Heart right ventricle (tissue), 16 donors: Measurements from ENCODE around the gene NUBPL. TPM values are rescaled to one million over a fixed set of nuclear protein-coding genes. Genes with fewer than 3 reads are reported as not detected.

Experiments
- ATAC-seq, 8 donors: fragments of 200-7000 bp; cut with Tn5 transposase; one replicate each; pipeline ENCODE4 v1.9.1; 2020; ENCODE audit warnings: mild to moderate bottlenecking in 8 of 8, moderate library complexity in 8 of 8, moderate number of reproducible peaks in 1 of 8
- DNase-seq, 2 donors: peaks; one replicate each; pipeline ENCODE4 v3.0.0-alpha.2; 2020
- H3K27ac ChIP-seq, 10 donors: fragments of 200-600 bp; sonication (generic) in 2 of 10; one replicate each; pipeline versions ENCODE4 v1.5.0 to v1.8.0; 2020 to 2022; ENCODE audit warnings: mild to moderate bottlenecking in 3 of 10
- H3K27me3 ChIP-seq, 7 donors: fragments of 200-600 bp; one replicate each; pipeline ENCODE4 v1.8.0; 2021 to 2022; ENCODE audit warnings: mild to moderate bottlenecking in 2 of 7
- H3K36me3 ChIP-seq, 9 donors: fragments of 200-600 bp; sonication (generic) in 1 of 9; one replicate each; pipeline versions ENCODE4 v1.5.0 to v1.8.0; 2020 to 2022; ENCODE audit warnings: mild to moderate bottlenecking in 2 of 9
- H3K4me1 ChIP-seq, 9 donors: fragments of 200-600 bp; sonication (generic) in 1 of 9; one replicate each; pipeline versions ENCODE4 v1.5.0 to v1.8.0; 2020 to 2022; ENCODE audit warnings: mild to moderate bottlenecking in 4 of 9
- H3K4me3 ChIP-seq, 10 donors: fragments of 200-600 bp; sonication (generic) in 2 of 10; one replicate each; pipeline versions ENCODE4 v1.5.0 to v1.8.0; 2020 to 2022; ENCODE audit warnings: mild to moderate bottlenecking in 7 of 10, moderate library complexity in 2 of 10
- H3K9me3 ChIP-seq, 11 donors: fragments of 200-600 bp in 10 of 11; sonication (generic) in 2 of 11; one replicate each; pipeline versions ENCODE4 v1.5.0 to v1.8.0; 2013 to 2022; ENCODE audit warnings: mild to moderate bottlenecking in 2 of 11, control low read depth in 1 of 11, moderate library complexity in 1 of 11
- CTCF ChIP-seq, 9 donors: fragments of 200-600 bp; sonication (generic) in 2 of 9; IDR thresholded peaks; one replicate each; pipeline versions ENCODE4 v1.5.0 to v1.8.0; 2021 to 2022; ENCODE audit warnings: antibody characterized with exemption in 9 of 9, mild to moderate bottlenecking in 5 of 9, moderate library complexity in 1 of 9
- WGBS, 2 donors: extraction: QIAGEN DNeasy Blood & Tissue Kit; methylation state at CpG; one replicate each; pipeline ENCODE4 v1.1.7; 2013; ENCODE audit warnings: inconsistent platforms in 1 of 2; 5-methylcytosine and 5-hydroxymethylcytosine counted together
- intact Hi-C, 10 donors: fragments of 100-400 bp; cut with DNase I; formaldehyde crosslinking; loops; one replicate each; pipeline versions ENCODE4 v1.11.1 to v1.14.2; 2022
- polyA plus RNA-seq, 2 donors: library from polyadenylated mRNA; stranded (reverse); fragments of 200-250 nt; gene quantifications; one replicate each; pipeline ENCODE4 v1.2.3, GENCODE V29; 2013
- total RNA-seq, 10 donors: library from RNA; stranded (reverse); fragmentation: NEBNext Ultra II Directional in 3 of 10; extraction: Animal tissue kit (Norgen Biotek cat#: 25700) in 3 of 10; gene quantifications; one replicate each; pipeline versions ENCODE4 v1.2.1 to v1.2.4, GENCODE V29; 2021 to 2023
- donor health status: Arrhythmogenic right ventricular cardiomyopathy.
- donor health status: ischemic (EF 13 %, LVEDD 7.1; RV severe dilation, severe dysfunction).
- donor health status: healthy with polysubstance abuse.
- donor health status: DM: no; HTN: yes; CAD: no.
- donor health status: DM: no; HTN: no; CAD: no.
- donor health status: ischemic (EF 25% LVEDD 6.9; RV normal size, moderate dysfunction).
- donor health status: ischemic (EF 25% LVEDD 5.7; RV mildly dilated, moderate dysfunction).
- donor health status: healthy.
- donor health status: DM: yes; HTN: yes; CAD: no.
- donor health status: Ischemic cardiomyopathy.
- donor health status: ischemic (EF 35%, LVEDD 5.7; RV mildly dilated, moderate dysfunction).
- donor health status: nonischemic (EF 11% LVEDD 7.7; RV severe dilation, severe dysfunction).
- donor health status: DM: yes; HTN: yes; CAD: no.
- donor health status: PGD.
- donor health status: ischemic (EF 29% LVEDD 5.4; RV normal size, mild dysfunction).
- donor health status: nonischemic (EF 23%, LVEDD 6.1; RV moderate dilation, normal function).

The NUBPL gene
- total and polyA plus RNA-seq, 12 donors, result 4.0 to 32.0 (median 24.1) TPM

DNA sequence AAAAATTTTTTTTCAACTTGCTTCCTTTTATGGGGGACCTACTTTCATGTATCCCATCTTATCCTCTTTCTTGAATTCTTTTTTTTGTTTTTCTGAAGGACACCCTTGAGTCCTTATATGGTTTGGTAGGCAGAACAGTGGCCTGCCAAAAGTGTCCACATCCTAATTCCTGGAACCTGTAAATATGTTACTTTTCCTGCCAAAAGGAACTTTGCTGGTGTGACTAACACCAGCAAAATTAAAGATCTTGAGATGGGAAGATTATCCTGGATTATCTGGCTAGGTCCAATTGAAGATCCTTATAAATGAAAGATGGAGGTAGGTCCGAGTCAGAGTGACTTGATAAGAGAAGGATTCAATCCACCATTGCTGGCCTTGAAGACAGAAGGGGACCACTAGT, 5.3 kb downstream of the NUBPL start:
- no peaks in the 10 kb centered on the region for H3K9me3 ChIP-seq
- H3K36me3 ChIP-seq, result peaks cover 0 to 24% (median 0%) of the 10 kb centered on the region in 9 donors
- no peak overlapping the region for H3K27ac ChIP-seq
- intact Hi-C loops, result loop anchor here in 3 of 10 donors (10.0 kb wide), 1 partner anchor 508 kb away; the partner anchor contains the start of gene ARHGAP5 (in 3 of the 3)
- 94 to 98% methylated on average over 1 of the region's 1 CpG for WGBS, 2 donors
- H3K27me3 ChIP-seq, result no peaks in the 10 kb centered on the region
- ATAC-seq, result no peak
- H3K4me3 ChIP-seq, result no peak overlapping the region
- DNase-seq, result no peak
- no peak for TF ChIP-seq CTCF (IDR thresholded peaks at IDR 0.05)
- peaks cover 0 to 50% (median 17%) of the 10 kb centered on the region in 9 donors for H3K4me1 ChIP-seq

DNA sequence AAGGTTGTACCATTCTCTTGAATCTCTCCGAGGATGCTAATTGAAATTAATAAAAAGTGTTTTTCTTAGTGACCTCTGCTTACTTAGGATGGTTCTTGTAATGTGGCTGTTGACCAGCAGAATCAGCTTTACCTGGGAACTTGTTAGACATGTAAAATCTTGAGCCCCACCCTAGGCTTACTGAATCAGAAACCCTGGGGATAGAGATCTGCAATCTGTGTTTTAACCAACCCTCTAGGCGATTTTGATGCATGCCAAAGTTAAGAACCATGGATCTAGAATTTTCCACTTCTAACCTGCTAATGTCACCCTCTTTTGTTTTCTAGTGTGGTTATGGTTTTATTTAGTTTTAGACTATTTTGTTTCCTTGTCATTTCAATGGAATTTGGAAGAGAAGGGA, 6.5 kb downstream of the NUBPL start:
- Histone ChIP-seq H3K27me3 (no peaks in the 10 kb centered on the region), H3K36me3 (peaks cover 0 to 24% (median 0%) of the 10 kb centered on the region in 9 donors), H3K9me3 (no peaks in the 10 kb centered on the region), H3K4me3 (peak overlapping the region in 1 of 10 donors; percentile 3), H3K4me1 (peaks cover 0 to 40% (median 12%) of the 10 kb centered on the region in 9 donors), H3K27ac (peak overlapping the region in 8 of 10 donors; percentile 3 to 56 (median 43))
- intact Hi-C loops, result loop anchor here in 3 of 10 donors (10.0 kb wide), 1 partner anchor 507 kb away; the partner anchor contains the start of gene ARHGAP5 (in 3 of the 3)
- no peak for TF ChIP-seq CTCF (IDR thresholded peaks at IDR 0.05)
- ATAC-seq (no peak), DNase-seq (no peak)
- WGBS, 2 donors, result 80 to 82% methylated on average over 2 of the region's 2 CpGs

DNA sequence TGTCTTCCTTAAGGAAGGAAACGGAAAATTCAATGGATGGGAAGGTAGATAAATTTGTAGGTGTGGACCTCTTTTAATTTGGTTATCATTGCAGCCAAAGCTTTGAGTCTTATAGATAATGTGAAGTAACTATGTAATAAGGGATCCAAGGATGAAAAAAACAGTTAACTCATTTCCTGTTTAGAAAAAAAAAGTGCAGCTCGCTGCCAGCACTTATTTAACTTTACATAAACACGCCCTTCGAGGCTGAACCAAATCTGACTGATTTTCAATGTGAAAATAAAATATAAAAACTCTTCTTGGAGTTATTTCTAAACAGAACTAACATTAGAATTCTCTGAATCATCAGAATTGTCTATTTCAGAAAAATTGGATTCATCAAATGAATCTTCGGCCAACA, 7.0 kb downstream of the NUBPL start:
- ATAC-seq (peak in 1 of 8 donors; percentile 31), DNase-seq (no peak)
- peak overlapping the region in 9 of 10 donors; percentile 3 to 56 (median 41) for H3K27ac ChIP-seq
- peaks cover 0 to 35% (median 12%) of the 10 kb centered on the region in 9 donors for H3K4me1 ChIP-seq
- H3K36me3 ChIP-seq, result peaks cover 0 to 24% (median 0%) of the 10 kb centered on the region in 9 donors
- no peaks in the 10 kb centered on the region for H3K27me3 ChIP-seq
- peak overlapping the region in 1 of 10 donors; percentile 3 for H3K4me3 ChIP-seq
- intact Hi-C loops, result loop anchor here in 3 of 10 donors (10.0 kb wide), 1 partner anchor 507 kb away; the partner anchor contains the start of gene ARHGAP5 (in 3 of the 3)
- H3K9me3 ChIP-seq, result no peaks in the 10 kb centered on the region
- WGBS, 2 donors, result 43 to 62% methylated on average over 5 of the region's 5 CpGs
- no peak for TF ChIP-seq CTCF (IDR thresholded peaks at IDR 0.05)

- no peak for TF ChIP-seq CTCF (IDR thresholded peaks at IDR 0.05)
- no peaks in the 10 kb centered on the region for H3K9me3 ChIP-seq
- peak overlapping the region in 1 of 10 donors; percentile 3 for H3K4me3 ChIP-seq
- intact Hi-C loops, result loop anchor here in 3 of 10 donors (10.0 kb wide), 1 partner anchor 506 kb away; the partner anchor contains the start of gene ARHGAP5 (in 3 of the 3)
- H3K36me3 ChIP-seq, result peaks cover 0 to 24% (median 0%) of the 10 kb centered on the region in 9 donors
- peak overlapping the region in 5 of 10 donors; percentile 24 to 52 (median 45) for H3K27ac ChIP-seq
- ATAC-seq (no peak), DNase-seq (no peak)
- H3K27me3 ChIP-seq, result no peaks in the 10 kb centered on the region
- WGBS, 2 donors, result 83% methylated on average over 1 of the region's 1 CpG
- H3K4me1 ChIP-seq, result peaks cover 0 to 30% (median 12%) of the 10 kb centered on the region in 9 donors
Measured at GRCh38 chr14:31568671-31569070, 7.5 kb downstream of the NUBPL start.
